GM03348 (cell line): ENCODE data around the gene PGRMC2.

Experiments used
- DNase-seq: peaks from one replicate; pipeline ENCODE4 v3.0.0; 2012; ENCODE audit warnings: low spot score

PGRMC2 gene

DNA sequence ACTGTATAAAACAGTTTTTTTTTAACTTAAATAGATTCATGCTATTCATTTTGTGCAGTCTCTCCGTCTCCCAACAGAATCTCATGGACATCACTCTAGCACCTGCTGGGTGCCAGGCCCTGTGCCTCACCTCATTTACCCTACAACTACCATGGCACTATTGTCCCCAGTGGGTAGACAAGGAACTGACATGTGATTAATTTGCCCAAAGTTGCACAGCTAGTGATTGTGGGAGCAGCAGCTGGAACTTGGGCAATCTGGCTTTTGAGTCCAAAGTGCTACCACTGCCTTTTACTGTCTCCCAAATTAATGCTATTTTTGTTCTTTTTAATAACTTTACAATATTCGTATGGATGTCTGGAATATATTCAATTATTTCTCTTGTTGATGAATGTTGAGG, 11.2 kb upstream of the PGRMC2 start:
- no peak for DNase-seq

DNA sequence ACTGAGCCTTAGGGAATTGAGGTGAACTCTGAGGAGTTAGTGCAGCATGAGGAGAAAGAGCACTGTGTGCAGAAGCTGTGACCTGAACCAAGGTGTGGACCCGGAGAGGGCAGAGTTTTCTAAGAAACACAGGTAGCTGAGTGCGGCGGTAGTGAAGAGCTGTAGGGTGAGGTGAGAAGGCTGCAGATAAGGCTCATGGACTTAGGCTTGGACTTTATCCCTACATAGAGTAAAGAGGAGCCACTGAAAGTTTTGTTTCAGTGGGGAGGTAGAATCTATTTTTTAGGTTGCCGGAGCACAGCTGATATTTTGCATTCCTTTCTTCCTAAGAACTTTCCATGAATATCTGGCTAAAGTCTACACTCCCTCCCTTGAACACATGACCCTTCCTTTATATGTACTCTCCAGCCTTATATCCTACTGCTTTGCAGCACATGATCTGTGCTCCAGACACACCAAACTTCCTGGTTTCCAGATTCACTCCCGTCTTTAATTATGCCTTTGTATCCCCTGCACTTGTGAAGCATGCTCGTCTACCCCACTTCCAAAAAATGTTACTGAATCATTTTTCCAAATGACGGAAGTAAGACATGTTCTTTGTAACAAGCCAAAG, 10.6 kb upstream of the PGRMC2 start:
- DNase-seq: no peak

DNA sequence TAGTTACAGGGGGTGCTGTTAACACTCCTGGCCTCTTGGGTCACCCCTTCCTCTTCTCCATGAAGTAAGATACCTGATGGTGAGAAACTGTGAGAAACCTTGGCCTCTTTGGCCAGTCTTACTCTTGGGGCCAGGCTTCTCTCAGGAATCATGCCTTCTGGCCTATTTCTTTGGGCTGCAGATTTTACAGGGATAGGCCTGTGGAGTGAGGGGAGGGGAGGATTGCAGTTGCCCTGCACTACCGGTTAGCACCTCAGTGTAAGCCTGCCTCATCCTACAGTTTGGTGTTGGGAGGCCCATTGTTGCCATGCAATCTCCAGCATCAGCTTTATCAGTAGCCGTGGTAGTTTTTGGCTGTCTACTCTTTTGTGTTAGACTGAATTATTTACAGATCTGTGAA, 7.6 kb upstream of the PGRMC2 start:
- no peak for DNase-seq

DNA sequence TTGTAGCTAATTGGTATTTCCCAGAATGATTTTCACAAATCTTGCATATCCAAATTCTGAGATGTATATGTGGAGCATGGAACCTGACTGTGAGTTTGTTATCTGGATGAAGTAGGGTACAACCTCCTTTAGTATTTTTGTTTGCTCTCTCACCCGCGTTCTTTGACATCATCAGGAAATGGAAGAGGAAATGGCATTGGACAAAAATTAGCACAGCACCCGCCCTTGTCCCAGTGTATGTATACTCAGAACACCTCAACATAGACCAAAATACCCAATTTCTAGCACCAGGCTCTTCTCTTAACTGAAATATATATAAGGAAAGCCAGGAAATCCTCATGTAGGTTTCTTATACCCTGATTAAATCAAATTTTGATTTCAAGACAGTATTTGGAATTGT, 6.9 kb upstream of the PGRMC2 start:
- DNase-seq: no peak

DNA sequence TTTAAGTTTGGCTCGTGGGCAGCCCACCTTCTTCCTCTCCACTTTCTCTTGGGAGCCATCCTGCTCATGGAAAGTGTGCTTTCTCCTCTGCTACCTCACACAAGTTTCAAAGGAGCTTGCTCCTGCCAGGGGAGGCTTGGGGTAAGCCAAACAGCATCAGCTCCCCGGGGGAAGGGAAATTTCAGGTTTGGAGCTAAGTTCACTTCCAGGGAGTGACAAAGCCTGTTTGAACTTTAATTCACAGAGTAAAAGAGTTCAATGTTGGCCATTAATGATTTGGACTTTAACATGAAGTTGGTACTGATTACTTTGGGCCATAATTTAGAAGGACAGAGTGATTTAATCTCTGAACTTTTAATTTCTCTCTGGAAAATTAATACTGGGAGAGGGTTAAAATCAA, 4.7 kb upstream of the PGRMC2 start:
- no peak for DNase-seq

DNA sequence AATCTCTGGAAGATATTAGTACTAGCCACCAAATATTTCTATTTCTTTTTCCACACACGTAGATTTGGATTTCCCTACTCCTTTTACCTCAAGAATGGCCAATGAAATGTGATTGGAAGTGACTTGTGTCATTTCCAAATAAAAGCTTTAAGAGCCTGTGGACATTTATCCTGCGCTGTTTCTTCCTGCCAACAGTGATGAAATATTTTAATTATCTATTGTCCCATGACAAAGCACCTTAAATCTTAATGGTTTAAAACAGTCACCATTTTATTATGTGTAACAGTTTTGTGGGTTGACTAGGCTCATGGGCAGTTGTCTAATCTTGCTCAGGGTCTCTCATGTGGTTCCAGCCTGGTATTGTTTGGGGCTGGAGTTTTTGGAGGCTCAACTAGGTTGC, 3.5 kb upstream of the PGRMC2 start:
- no peak for DNase-seq

DNA sequence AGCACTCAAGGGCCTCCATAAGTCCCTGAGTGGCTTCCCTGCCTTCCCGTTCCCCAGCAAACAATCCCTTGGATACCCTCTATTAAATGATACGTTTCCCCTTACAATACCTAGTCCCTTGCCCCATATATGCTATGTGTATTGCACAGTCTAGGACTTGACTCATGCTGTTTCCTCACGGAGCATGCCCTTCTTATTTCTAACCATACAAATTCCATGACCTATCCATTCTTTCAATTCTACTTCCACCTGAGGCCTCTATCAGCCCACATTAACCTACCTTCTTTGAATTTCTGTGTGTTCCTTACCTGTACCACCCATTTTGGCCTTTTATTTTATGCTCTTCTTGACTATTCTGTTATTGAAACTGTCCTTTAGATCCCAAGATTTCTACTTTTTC, 2.9 kb upstream of the PGRMC2 start:
- no peak for DNase-seq

DNA sequence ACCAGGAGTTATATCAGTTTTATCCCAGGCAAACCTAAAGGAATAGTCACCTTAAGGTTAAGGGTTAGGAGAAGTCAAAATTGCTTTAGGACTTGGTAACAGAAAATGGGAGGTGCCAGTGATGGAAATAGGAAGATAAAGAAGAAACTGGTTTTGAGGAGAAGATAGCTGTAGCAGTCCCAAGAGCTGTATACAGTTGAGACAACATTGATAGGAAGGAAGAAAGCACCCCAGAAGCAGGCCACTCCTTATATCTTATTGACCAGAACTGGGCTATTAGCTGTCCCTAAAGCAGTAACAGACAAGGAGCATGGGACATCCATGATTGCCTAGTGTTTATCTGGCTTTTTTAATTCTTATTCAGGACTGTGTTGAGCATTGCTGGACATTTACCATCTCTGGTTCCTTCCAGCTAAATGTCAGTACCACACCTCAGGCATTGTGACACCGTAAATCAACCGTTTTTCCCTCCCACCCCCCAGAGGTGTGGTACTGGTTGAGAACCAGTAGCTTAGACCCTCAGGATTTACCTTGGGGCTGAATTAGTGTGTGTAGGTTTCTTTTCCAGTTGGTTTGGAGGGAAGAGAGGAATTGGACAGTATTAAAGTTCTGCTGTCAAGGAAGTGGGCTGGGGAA, 2.0 kb upstream of the PGRMC2 start:
- no peak for DNase-seq

DNA sequence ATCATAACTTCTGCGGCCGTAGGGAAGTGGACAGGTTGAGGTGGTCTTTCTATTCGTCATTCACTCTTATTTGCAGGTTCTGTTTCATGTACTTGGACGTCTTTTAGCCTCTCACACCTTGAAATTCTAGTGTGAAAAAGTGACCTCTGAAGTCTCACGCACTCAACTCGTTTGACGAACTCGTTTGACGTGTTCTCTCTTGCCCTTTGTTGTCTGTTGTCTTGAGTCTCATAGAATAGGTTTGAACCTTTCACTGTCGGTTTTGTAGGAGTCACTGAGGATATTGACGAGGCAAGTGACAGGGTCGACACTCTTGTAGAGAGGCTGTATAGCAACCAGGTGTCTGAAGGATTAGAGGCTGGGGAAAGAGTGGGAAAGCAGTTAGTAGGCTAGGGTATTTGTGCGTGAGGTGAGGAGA, 1.1 kb upstream of the PGRMC2 start:
- DNase-seq: no peak

DNA sequence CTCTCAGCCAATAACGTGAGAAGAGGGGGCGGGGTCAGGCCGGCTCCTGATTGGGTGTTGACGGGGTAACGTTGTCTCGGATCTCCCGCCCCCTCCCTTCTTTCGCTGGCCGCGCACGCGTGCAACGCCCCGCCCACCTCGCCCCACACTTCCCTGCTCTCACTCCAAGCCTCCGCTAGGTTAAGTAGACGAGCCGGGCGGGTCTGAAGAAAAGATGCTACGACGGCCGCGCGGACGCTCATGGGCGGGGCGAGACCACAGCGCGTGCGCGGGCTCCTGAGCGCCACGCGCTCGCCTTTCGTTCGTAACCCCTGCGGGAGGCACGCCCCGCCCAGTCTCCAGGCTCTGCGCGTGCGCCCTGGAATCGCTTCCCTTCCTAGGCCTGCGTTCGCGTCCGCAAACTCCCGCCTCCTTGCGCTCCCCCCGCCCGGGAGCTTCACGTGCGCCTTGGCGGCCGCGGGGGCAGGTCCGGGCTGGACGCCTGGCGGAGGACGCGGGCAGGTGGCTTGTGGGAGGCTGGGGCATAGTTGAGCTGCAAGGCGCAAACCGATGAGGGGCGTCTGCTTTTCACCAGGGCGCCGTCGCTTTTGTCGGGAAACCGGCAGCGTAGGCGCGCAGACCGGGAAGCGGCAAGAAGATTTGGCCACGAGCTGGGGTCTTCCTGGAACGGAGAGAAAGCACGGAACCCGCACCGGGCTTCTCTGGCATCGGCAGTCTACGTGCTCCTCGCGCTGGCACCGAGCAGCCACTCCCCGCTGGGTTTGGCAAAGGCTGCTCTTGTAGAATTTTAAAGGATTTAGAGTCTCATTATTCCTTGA, 467 bp upstream of the PGRMC2 start:
- peak; percentile 98 for DNase-seq

DNA sequence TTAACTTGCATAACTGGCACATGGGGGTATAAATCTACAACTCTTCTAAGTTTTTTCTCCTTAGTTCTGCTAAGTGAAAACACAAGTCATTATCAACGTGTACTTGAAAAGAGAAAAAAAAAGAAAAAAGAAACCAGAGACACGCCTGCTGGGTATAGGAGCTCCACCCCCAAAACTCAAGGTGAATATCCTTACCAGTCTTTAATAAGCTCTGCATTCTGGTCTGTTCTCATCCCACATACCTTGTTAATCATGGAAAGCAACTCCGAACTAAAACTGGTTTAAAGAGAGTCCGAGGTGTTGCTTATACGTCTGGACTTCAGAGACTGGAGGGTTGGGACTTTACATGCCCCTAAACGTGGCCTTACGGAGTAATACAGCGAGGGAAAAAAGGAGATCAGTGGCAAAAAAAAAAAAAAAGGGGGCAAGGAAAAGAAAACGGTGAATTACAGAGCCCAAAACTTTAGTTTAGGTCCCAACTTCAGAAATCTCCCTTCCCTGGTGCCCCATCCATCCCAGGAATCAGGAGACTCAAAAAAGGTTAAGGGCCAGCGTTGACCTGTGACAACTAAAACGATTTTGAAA, 1.0 kb downstream of the PGRMC2 start:
- DNase-seq: peak; percentile 60

DNA sequence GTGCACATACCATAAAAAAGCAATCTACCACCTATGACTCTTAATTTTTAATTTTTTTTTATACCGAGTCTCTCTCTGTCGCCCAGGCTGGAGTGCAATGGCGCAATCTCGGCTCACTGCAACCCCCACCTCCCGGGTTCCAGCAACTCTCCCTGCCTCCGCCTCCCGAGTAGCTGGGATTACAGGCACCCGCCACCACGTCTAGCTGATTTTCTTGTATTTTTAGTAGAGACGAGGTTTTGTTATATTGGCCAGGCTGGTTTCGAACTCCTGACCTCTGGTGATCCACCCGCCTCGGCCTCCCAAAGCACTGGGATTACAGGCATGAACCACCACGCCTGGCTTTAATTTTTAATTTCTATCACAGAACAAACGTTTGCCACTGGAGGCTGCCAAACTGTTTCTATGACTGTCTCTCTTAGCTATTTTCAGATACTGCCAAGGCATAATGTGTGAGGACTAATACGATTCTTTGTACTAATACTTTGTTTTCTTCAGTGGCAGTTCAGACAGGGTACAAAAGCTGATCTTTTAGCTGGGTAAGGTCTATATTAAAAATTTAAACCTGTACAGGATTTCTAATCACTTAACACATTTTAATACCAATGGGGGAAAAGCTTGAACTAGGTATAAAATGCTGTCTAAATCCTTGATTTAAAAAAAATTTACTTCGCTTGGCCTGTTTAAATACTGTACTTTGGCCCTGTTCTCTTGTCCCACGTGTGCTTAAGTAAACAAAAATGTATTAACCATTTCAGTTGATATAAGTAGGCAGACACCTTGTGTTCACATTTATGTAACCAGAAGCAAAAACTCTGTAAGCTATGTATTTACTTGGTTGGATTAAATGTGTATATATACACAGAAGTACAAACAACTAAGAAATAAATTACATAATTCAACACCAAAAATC, 2.3 kb downstream of the PGRMC2 start:
- peak; percentile 42 for DNase-seq

DNA sequence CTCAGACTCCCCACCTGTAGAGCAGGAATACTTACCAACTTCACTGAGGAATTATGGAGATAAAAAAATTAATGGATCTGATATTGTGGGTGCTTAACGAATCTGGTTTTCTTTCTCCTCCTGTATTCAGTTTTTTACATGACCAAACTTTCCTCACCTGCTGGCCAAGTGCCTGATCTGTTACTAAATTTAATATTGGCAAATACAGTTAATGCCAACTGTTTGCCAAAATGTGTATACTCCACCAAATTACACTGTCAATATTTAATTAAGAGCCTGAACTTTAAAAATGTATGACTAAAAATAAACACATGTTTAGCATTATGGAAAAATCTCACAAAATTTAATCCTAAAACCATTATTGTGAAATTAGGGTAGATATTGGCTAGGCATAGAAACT, 3.3 kb downstream of the PGRMC2 start:
- no peak for DNase-seq

DNA sequence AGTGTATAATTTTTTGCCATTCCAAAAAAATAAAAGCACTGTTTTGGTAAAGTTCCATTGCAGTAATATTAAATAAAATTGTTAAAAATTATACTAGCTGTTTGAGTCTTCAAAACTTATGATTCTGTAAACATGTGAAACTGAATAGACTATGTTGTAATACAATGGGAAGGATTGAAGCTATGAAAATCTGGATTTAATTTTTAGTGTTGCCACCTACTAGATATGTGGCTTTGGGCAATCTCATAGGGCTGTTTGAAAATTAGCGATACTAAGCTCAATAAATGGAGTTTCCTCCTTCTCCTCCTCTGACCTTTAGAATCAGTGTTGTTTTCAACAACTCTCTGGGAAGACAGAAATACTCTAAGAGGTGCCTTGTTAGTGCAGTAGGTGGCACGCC, 4.5 kb downstream of the PGRMC2 start:
- DNase-seq: no peak

DNA sequence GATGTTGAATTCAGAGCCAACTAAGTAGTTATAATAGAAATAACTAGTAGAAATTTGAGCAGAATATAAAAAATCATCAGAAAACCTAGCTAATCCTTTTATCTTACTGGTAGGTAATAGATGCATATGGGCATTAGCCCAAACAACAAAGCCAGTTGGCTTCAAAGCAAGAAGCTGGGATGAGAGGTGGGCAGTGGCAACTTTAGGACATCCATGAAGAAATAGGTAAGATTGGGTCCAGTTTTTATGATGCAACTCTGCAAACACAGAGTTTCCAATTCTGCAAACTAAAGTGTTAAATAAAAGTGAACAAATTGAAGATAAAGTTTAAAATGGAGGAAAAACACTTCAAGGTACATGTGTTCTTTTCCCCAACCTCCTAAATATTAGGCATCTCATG, 5.1 kb downstream of the PGRMC2 start:
- DNase-seq: no peak

DNA sequence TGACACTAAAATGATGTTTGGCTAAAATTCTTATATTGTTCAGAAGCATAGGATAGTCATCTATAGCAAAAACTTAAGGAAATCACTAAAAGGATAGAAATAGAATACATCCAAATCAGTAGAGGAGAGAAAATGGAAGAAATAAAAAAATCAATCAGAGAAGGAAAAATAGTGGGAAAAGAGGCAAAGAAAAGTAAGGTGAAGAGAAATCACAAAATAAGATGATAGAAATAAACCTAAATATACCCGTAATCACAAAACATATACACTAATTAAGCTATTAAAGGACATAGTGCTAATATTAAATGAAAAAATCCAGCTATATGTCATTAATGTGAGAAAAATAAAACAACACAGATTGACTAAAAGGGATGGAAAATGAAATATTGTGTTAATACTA, 6.3 kb downstream of the PGRMC2 start:
- no peak for DNase-seq

DNA sequence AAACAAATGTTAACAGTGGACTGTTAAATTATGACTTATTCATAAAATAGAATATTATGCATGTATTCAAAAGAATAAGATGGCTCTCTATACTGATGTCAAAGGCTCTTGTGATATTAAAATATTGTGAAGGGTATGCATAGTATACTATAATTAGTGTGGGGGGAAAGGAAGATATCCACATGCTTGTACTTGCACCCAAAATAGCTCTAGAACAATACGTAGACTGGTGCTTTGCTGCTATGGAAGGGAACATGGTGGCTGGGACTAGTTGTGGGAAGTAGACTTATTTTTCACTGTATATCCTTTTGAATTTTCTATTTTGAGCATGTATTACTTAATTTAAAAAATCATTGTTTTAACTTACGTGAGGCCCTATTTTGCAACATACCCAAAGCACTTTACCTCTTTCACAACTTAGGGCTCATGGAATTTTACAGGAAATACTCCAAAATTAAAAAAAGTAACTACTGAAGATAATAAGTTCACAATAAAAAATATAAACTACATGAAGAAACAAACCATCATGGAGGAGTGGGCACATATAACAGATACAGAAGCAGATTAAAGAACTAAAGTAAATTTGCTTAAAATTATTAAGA, 7.9 kb downstream of the PGRMC2 start:
- DNase-seq: no peak

DNA sequence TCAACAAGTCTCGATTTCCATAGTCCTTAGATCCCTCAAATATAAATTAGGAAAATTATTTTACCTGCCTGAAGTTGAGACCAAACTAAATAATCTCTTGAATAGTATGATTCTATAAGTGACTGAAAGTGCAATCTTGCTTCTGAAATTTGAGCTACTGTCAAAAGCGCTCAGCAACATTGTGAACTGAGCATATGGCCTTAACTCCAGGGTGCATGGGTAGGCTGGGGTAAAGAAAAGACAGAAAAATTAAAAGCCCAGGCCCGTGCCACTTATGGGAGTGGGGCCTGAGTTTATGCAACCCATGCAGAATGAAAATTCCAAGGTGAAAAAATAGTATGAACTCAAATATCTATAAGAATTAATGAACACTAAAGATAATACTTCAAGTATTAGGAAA, 9.8 kb downstream of the PGRMC2 start:
- DNase-seq: no peak

DNA sequence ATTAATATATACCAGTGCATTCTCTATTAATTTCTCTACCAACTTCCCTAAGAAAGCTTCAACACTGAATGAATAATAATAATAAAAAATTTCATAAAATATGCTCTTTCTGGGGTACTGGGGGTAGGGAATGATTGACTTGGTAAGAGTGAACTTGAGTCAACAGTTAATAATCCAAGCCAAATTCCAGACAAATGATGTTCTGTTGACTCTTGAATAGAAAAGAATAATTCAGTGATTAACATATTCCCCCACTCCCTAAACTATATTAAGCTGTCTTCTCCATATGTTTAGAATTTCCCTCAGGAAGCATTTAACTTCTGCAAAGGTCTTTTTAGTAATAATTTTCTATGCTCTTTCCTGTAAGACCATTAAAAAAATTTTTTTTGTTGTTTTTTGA, 12.3 kb downstream of the PGRMC2 start:
- DNase-seq: peak; percentile 45

DNA sequence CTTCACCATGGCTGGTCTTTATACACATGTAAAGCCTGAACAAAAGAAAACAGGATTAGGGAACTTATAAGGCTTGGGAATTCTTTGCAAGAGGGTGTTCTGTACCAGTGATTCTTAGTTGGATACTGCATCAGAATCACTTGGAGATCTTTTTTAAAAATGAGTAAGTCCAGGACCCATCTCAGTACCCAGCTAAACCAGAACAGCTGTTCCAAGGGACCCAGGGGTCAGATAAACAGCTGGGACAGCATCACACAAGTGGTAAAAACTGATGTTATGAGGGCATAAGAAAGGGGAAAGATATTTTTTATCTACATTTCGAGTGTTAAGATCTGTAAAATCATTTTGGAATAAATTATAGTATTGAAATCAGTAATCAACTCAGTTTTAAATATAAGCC, 16.1 kb downstream of the PGRMC2 start:
- no peak for DNase-seq

DNA sequence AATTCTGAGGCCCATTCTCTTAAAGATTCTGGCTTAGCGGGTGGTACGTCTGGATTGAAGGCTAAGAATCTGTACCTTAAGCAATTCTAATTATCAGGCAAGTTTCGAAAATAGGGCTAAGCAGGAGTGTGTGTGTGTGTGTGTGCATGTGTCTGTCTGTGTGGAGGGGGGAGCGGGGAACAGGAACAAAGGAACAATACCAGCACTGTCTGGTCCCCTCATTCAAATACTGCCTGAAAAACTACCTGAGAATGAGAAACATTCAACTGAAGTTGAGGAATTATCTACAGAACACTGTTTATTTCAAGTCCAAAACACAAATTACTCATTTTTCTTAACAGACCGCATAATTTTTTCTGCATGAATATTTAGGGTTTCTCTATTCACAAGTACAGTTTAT, 18.6 kb downstream of the PGRMC2 start:
- DNase-seq: no peak

DNA sequence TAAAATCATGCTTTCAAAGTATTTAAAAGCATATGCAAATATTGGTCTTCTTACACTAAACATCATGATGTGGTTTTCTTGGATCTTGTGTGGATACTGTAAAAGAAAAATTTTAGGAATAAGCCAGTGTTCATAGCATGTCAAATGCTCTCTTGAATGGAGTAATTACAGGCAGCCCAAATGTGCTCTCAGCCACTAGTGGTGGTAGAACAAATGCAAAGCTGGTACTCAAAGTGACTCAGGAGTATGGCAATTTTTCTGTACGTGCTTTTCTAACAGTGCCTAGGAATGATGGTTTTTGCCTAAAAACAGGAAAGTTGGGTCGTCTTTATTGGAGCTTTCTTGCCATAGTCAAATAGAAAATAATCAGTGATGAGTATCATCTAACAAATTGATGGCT, 19.9 kb downstream of the PGRMC2 start:
- DNase-seq: no peak
